HG03039 (cell line): ENCODE data around the gene RNF111.
"Not testable (repeated sequence)": the region's sequence is repeated elsewhere in the genome, so short reads cannot be mapped to it uniquely, and the experiment has no call there.

Experiments used
- ATAC-seq: cut with Tn5 transposase; IDR thresholded peaks from one replicate; pipeline ENCODE4 v1.9.1; 2021; ENCODE audit warnings: mild to moderate bottlenecking, moderate library complexity; ENCODE audit not compliant: unreplicated experiment

The RNF111 gene

GRCh38 chr15:58999694-59000093 is 12.2 kb downstream of the RNF111 start:
- no peak for ATAC-seq

- ATAC-seq: not testable (repeated sequence)
Observed at GRCh38 chr15:59000251-59000650, 12.8 kb downstream of the RNF111 start.

DNA sequence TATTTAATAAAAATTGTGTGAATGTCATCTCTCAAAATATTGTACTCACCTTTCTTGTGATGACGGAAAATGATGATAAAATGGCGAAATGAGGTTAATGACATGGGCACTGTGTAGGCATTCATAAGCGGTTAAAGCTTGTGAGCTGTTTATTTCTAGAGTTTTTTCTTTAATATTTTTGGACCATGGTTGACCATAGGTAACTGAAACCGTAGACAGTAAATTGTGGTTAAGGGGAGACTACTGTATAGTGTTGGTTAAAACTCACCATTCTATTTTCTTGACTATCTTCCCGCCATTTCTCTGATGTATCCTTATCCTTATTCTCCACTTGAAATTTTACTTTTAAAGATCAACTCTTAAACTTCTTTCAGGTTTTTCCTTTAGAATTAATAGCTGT is 14.5 kb downstream of the RNF111 start:
- no peak for ATAC-seq

GRCh38 chr15:59002418-59002859 is 15.0 kb downstream of the RNF111 start:
- no peak for ATAC-seq

- no peak for ATAC-seq
Observed at GRCh38 chr15:59005579-59005978, 18.1 kb downstream of the RNF111 start.

GRCh38 chr15:59008086-59008485 is 20.6 kb downstream of the RNF111 start:
- ATAC-seq: no peak

DNA sequence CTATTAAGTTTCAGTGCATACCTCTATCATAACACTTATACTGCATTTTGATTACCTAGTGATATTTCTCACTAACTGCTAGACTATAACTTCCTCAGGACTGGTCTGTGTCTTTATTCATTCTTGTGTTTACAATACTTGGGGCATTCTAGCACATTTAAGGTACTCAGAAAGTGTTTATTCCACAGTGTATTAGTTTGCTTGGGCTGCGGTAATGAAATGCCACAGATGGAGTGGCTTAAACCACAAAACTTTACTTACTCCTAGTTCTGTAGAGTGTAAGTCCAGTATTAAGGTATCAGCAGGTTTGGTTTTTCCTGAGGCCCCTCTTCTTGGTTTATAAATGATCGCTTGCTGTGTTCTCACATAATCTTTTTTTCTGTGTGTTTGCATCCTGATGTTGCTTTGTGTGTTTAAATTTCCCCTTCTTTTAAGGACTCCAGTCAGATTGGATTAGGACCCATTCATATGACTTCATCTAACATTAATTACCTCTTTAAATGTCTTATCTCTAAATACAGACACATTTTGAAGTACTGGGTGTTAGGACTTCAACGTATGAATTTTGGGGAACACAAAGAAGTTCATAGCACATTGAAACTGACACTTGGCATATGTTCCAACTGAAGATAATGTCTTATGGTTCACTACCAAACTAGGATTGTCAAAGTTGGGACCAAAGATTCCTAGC is 23.9 kb downstream of the RNF111 start:
- no peak for ATAC-seq

DNA sequence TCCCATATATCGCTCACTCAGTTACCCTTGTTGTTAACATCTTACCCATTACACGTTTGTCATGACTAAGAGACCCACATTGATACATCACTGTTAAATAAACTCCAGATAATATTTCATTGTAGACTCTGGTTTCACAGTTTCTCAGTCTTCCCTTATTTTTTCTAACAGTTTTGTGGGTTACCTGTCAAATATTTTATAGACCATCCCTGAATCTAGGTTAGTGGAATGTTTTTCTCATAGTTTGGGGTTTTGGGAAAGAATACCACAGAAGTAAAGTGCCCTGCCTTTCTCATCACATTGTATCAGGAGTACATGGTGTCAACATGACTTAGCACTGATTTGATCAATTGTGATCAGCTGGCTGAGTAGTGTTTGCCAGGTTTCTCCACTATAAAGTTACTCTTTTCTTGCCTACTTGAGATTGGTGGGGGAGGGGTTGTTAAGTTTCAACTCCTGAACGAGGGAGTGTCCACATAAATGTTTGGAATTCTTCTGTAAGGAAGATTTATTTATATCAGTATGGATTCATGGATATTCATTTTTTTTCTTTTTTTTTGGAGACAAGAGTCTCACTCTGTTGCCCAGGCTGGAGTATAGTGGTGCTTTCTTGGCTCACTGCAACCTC is 25.9 kb downstream of the RNF111 start:
- no peak for ATAC-seq

DNA sequence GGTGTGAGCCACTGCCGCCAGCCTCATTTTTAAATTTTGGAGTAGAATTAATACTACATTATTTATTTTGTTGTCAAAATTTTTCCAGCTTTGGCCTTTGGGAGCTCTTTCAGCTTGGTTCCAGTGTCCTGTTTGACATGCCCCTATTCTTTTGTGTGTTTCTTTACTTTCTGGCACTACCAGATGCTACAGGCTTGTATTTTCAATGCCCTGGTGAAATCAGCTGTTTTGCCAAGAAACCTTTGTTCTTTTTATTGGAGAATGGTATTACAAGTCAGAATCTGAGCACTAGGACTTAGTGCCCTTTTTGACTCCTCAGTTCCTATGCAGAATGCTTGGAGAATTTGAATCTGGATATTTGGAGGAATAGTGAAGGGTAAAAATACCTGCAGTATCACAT is 26.6 kb downstream of the RNF111 start:
- ATAC-seq: no peak

GRCh38 chr15:59017449-59017848 is 30.0 kb downstream of the RNF111 start:
- ATAC-seq: no peak

GRCh38 chr15:59018833-59019232 is 31.4 kb downstream of the RNF111 start:
- ATAC-seq: no peak

GRCh38 chr15:59020322-59020721 is 32.9 kb downstream of the RNF111 start:
- ATAC-seq: no peak

- ATAC-seq: no peak
Observed at GRCh38 chr15:59022188-59022587, 34.7 kb downstream of the RNF111 start.

DNA sequence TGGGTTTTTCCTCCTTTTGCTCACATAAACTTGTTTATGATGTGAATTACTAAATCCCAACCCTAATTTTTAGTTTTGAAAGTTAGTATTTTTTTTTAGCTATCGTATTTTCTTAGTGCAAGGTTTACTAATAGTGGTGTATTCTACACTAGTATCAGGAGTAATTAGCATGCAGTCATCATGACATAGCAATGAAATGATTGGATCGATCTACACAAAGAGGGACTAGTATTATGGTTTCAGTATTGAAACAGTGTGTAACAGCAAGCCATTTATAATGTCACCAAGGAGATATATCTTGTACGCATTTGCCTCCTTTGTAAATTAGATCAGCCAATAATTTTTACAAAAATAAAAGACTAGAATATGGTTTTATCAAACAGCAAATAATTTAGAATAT is 38.7 kb downstream of the RNF111 start:
- ATAC-seq: no peak

DNA sequence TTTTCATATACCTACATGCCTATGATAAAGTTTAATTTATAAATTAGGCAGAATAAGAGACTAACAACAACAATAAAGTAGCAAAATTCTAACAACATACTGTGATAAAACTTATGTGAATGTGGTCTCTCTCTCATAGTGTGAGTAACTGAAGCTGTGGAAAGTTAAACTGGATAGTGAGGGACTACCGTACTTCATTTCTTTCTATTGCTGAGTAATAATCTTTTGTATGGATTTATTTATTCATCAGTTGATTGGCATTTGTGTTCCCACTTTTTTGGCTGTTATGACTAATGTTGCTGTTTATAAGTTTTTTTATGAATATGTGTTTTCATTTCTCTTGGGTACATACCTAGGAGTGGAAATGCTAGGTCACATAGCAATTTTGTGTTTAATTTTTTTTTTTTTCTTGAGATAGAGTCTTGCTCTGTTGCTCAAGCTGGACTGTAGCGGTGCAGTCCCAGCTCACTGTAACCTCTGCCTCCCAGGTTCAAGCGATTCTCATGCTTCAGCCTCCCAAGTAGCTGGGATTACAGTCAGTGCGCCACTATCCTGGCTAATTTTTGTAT is 41.0 kb downstream of the RNF111 start:
- ATAC-seq: no peak

DNA sequence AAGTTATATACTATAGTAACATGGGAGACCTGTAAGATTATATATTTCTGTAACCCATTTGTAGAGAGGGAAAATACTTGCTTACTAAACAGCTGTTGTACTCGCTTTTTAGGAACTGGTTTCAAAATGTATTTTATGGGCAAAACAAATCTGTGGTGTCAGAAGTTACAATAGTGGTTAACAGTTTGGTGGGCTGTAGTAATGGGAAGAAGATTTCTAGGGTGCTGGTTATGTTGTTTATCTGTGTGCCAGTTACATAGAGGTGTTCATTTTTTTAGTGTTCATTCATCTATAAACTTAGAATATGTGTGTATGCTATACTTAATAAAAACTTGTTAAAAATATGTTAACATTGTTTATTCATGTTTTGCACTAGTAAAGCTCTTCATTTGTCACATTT is 42.1 kb downstream of the RNF111 start:
- no peak for ATAC-seq

- no peak for ATAC-seq
Observed at GRCh38 chr15:59035201-59035600, 47.7 kb downstream of the RNF111 start.

DNA sequence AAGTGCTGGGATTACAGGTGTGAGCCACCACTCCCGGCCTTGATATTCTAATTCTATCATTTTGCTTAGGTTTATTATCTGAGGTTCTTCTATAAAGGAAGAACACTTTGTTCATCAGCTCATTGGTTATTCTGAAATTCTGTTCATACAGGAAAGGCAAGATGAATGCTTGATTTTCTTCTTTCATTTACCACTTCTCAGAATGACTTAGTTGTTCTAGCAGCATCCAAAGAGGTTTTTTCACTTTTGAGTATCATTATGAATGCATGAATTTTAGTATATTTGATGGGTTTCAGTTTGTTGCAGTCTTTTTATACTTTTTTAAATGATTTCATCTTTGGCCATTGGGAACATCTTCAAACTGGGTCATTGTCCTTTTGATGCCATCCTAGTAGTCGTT is 51.8 kb downstream of the RNF111 start:
- no peak for ATAC-seq

DNA sequence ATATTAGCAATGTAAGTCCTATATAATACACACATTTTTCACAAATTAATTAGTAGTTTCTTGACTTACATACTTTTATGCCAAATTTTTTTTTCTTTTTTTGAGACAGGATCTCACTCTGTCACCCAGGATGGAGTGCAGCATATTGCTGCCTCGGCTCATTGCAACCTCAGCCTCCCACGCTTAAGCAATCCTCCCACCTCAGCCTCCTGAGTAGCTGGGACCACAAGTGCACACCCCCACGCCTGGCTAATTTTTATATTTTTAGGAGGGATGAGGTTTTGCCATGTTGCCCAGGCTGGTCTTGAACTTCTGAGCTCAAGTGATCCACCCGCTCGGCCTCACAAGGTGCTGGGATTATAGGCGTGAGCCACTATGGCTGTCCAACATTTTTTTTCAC is 54.6 kb downstream of the RNF111 start:
- ATAC-seq: no peak

GRCh38 chr15:59048897-59049296 is 61.4 kb downstream of the RNF111 start:
- ATAC-seq: no peak

DNA sequence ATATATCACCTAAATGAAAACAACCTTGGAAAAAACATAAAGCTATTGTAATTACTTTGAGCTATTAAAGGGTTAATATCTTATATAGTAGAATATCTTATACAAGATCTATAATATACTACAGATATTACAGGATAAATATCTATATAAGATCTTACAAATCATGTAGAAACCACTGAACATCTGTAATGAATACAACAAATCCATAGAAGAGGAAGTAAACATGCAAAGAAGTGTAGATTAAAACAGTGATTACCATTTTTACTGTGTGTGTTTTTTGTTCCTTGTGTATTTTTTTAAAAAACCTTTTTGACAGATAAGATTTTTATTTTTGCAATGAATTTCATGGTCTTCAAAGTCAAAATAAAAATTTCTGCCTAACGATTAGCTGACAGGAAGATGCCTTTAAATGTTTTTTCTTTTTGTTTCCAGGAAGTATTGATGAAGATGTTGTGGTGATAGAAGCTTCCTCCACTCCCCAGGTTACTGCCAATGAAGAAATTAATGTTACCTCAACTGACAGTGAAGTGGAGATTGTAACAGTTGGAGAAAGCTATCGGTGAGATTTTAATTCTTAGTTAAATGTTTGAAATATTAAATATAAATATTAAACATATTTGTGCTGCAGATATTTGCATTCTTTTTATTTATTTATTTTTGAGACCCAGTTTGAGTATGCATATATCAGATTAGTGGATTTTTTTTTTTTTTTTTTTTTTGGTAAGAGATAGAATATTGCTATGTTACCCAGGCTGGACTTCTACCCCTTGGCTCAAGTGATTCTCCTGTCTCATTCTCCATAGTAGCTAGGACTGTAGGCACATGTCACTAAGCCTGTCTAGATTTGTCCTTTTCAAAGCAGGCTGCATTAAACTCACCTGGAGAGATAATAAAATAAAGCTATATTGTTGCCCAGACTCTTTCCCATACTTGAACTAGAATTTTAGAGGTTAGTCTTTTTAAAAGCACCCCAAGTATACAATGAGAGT is 64.7 kb downstream of the RNF111 start:
- ATAC-seq: no peak
